Muscle layer of colon (tissue), 2 donors: Measurements from ENCODE around the gene IFNA14.
"Not testable (repeated sequence)": the region's sequence is repeated elsewhere in the genome, so short reads cannot be mapped to it uniquely, and the experiment has no call there.

Experiments
- H3K27ac ChIP-seq: one replicate; pipeline ENCODE4 v1.7.0; 2013; ENCODE audit warnings: low read depth, mild to moderate bottlenecking, low read length, moderate library complexity
- H3K27me3 ChIP-seq, 2 donors: one replicate each; pipeline ENCODE4 v1.7.0; 2013; ENCODE audit warnings: low read length in 2 of 2, mild to moderate bottlenecking in 2 of 2; ENCODE audit not compliant: insufficient read depth in 2 of 2, control insufficient read depth in 1 of 2
- H3K36me3 ChIP-seq: one replicate; pipeline ENCODE4 v1.7.0; 2013; ENCODE audit warnings: mild to moderate bottlenecking, low read length; ENCODE audit not compliant: insufficient read depth
- H3K4me1 ChIP-seq: one replicate; pipeline ENCODE4 v1.7.0; 2013; ENCODE audit warnings: mild to moderate bottlenecking, low read length; ENCODE audit not compliant: insufficient read depth
- H3K4me3 ChIP-seq, 2 donors: one replicate each; pipeline ENCODE4 v1.7.0; 2013; ENCODE audit warnings: low read length in 2 of 2, low read depth in 1 of 2, mild to moderate bottlenecking in 1 of 2, moderate library complexity in 1 of 2
- H3K9ac ChIP-seq: one replicate; pipeline ENCODE4 v1.7.0; 2013; ENCODE audit warnings: low read length
- H3K9me3 ChIP-seq: one replicate; pipeline ENCODE4 v1.7.0; 2013; ENCODE audit warnings: mild to moderate bottlenecking, low read length
- donor health status: abdominal sarcoma.
- donor health status: Adenocarcinoma of cecum.

The IFNA14 gene

DNA sequence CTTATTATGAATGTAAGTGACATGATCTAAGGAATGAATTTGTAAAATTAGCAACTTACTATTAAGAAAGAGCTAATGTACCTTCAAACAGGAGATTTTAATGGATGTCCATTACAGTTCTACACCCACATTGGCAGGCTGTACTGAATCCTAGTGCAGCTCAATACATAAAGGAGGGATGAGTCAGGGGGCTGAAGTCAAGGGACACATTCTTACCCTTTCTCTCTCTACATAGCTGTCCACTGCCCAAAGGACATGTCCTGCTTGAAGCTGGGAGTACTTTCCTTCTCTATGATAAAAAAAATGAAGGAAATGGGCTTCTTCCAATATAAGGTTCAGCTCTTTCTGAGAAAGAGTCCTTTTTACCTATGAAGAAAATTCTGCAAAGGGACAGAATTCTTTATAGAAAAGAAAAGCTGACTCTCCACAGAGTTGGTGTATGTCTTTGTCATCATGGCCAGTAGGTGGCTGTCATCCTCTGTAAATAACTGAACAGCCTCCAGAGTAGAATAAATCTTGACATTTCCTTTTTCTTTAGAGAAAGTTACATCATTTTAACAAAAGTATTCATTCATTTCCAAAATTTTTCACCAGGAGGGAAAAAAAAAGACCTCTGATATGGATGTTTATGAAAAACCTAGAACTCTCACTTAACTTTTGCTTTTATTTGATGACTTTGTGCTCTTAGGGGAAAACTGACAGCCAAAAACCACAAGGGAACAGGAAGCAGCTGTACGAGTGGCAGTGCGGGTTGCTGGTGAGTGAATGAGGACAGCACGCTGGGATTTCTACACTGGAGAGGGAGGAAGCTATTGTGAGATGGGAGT lies 13.1 kb upstream of the IFNA14 start:
- Histone ChIP-seq H3K9ac (no peak overlapping the region), H3K27ac (no peak overlapping the region), H3K9me3 (no peaks in the 10 kb centered on the region), H3K4me3 (no peak overlapping the region), H3K27me3 (no peaks in the 10 kb centered on the region), H3K4me1 (no peaks in the 10 kb centered on the region), H3K36me3 (no peaks in the 10 kb centered on the region)

DNA sequence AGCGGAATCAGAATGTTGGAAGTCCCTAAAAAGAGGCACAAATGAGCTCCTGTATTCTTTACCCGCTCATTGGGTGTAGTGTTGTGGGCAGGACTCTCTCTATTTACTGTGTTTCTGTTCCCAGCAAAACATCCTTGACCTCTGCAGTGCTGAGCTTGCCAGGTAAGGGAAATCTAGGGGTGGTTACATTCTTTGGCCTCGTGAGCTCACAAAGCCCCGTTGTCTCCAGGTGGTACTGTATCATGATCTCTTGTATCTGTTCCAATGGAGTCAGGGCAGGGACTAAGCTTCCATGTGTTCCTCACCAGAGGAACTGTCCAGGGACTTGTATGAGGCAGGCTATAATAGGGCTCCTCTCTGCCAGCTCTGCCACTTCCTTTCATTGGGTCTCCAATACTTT lies 11.8 kb upstream of the IFNA14 start:
- Histone ChIP-seq H3K9me3 (no peaks in the 10 kb centered on the region), H3K27me3 (no peaks in the 10 kb centered on the region), H3K36me3 (no peaks in the 10 kb centered on the region), H3K4me1 (no peaks in the 10 kb centered on the region), H3K27ac (no peak overlapping the region), H3K4me3 (no peak overlapping the region), H3K9ac (no peak overlapping the region)

DNA sequence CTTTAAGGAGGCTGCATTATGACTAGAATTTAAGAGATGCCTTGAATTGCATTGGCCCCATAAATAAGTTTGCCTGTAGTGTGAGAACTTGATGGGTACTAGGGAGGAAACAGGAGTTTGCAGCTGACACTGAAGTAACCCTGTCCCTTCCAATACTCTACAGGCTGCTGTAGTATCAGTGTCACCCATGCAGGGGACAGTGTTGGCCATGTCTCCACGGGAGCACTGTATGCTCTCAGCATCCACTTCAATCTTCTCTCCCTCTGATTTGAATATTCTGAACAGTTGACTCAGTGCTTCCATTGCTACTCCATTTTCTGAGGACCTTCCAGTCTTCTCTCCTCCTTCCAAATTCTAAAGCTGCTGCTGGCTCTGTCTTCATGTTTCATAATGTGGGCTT lies 11.4 kb upstream of the IFNA14 start:
- H3K36me3 ChIP-seq: no peaks in the 10 kb centered on the region
- H3K27ac ChIP-seq: no peak overlapping the region
- H3K27me3 ChIP-seq: no peaks in the 10 kb centered on the region
- H3K4me1 ChIP-seq: no peaks in the 10 kb centered on the region
- H3K4me3 ChIP-seq: no peak overlapping the region
- no peaks in the 10 kb centered on the region for H3K9me3 ChIP-seq
- H3K9ac ChIP-seq: no peak overlapping the region

DNA sequence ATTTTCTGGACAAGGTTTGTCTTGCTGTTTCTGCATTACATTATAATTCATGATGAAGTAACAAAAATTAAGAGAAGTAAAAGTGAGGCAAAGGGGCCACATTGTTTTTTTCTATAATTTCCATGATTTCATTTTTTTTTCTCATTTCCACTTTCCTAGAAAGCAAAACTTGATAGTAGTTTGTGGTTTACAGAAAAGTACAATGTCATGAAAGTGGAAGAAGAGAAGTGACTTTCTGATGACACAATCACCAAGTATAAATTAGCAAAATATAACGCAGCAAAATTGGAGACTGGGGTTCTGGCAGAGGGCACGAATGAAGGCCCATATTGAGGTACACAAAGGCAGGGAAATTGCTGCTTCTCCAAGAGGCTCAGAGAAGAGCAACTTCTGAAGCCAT lies 5.0 kb upstream of the IFNA14 start:
- H3K27ac ChIP-seq: no peak overlapping the region
- H3K4me1 ChIP-seq: no peaks in the 10 kb centered on the region
- H3K27me3 ChIP-seq: no peaks in the 10 kb centered on the region
- H3K9ac ChIP-seq: no peak overlapping the region
- H3K36me3 ChIP-seq: no peaks in the 10 kb centered on the region
- no peak overlapping the region for H3K4me3 ChIP-seq
- H3K9me3 ChIP-seq: no peaks in the 10 kb centered on the region

DNA sequence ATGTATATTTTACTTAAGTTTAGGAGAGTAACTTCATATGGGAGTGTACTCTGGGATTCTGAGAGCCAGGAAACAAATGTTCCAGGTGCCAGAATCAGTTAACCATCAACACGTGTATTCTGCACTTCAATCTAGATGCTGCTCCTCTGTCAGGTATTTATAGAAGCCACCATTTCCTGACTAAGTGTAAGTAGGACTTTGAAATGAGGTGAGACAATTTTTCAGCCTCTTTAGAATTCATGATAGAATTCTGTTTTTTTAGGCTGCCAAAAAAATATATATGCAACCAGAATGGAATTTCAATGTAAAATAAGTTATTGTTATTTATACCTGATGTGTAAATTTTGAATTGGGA lies 3.5 kb downstream of the IFNA14 start:
- not testable (repeated sequence) for H3K4me1 ChIP-seq, H3K27me3 ChIP-seq, H3K27ac ChIP-seq, H3K4me3 ChIP-seq, H3K36me3 ChIP-seq, H3K9me3 ChIP-seq, H3K9ac ChIP-seq

- not testable (repeated sequence) for H3K4me1 ChIP-seq, H3K36me3 ChIP-seq, H3K9ac ChIP-seq, H3K27me3 ChIP-seq, H3K9me3 ChIP-seq, H3K27ac ChIP-seq, H3K4me3 ChIP-seq
These were observed 4.1 kb downstream of the IFNA14 start for GRCh38 chr9:21235468-21236359.

DNA sequence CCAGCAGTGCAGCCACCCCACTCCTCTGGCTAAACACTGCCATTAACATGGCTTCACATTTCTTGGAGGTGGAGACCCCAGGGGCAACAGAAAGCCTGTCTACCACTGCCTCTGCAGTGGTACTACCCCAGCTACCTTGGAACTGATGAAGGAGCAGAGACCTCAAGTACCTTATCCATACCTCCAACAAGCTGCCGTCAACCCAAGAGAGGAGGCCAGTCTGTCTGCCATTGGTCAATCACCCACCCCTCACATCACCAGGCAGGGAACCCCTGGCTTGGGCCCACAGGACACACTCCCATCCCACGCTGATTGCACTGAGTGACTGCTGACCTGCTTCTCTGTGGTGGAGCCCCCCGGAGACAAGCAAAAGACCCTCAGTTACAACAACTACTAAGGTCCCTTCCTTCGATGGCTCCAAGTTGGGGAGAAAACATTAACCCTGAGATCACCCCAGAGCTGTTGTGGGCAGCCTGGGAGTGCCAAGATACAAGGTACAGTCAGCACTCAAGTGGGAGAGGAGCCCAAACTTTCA lies 5.6 kb downstream of the IFNA14 start:
- Histone ChIP-seq H3K4me3 (no peak overlapping the region), H3K27ac (no peak overlapping the region), H3K27me3 (no peaks in the 10 kb centered on the region), H3K9me3 (no peaks in the 10 kb centered on the region), H3K9ac (no peak overlapping the region), H3K4me1 (no peaks in the 10 kb centered on the region), H3K36me3 (no peaks in the 10 kb centered on the region)

DNA sequence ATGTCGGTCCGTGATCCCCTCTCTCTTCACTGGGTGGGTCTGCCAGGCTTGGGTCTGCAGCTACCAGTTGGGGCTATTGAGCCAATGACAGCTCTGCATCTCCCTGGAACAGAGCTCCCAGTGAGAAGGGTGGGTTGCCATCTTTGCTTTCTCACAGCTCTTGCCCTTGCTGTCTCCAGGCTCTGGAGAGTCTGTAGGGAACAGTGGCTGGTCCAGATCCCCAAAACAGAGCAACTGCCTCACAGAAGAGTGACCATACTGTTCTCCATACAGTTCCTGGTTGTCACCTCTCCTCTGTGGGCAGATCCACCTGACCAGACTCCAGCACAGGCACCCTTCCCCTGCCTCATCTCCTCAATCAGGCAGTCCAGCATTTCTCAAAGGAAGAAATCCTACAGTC lies 6.5 kb downstream of the IFNA14 start:
- H3K9ac ChIP-seq: no peak overlapping the region
- H3K27me3 ChIP-seq: no peaks in the 10 kb centered on the region
- H3K4me1 ChIP-seq: no peaks in the 10 kb centered on the region
- H3K36me3 ChIP-seq: no peaks in the 10 kb centered on the region
- H3K27ac ChIP-seq: no peak overlapping the region
- H3K4me3 ChIP-seq: no peak overlapping the region
- H3K9me3 ChIP-seq: no peaks in the 10 kb centered on the region

DNA sequence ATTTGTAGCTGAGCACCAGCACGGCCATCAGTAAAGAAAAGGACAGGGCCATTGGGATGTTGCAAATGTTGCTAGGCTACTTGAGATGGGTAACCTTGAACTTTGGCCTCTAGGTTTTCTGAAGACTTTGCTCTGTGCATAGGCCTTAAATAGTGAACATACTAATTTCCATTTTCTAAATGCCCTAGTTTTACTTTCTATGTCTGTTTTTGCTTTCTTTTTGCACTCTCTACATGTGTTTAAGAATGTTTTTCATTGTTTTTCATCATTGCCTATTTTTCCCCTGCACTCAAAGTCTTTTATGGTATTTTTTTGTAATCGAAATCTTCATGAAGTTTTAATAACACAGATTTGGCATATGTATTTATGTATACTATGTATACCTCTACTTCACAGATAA lies 11.7 kb downstream of the IFNA14 start, which contains the start of gene IFNA17:
TSS of gene IFNA17 (minus strand) at position 101 of the 400 bp plus-strand sequence. CDS start at position 52, 49 bp downstream.
- Histone ChIP-seq H3K9ac (no peak within 1 kb of the TSS), H3K27ac (no peak within 1 kb of the TSS), H3K9me3 (no peaks in the 10 kb centered on the region), H3K36me3 (no peaks in the 10 kb centered on the region), H3K27me3 (no peaks in the 10 kb centered on the region), H3K4me3 (no peak within 1 kb of the TSS), H3K4me1 (no peaks in the 10 kb centered on the region)

DNA sequence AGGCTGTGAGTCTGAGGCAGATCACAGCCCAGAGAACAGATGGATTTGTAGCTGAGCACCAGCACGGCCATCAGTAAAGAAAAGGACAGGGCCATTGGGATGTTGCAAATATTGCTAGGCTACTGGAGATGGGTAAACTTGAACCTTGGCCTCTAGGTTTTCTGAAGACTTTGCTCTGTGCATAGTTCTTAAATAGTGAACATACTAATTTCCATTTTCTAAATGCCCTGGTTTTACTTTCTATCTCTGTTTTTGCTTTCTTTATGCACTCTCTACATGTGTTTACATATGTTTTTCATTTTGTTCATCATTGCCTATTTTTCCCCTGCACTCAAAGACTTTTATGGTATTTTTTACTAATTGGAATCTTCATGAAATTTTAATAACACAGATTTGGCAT lies 22.6 kb downstream of the IFNA14 start, which contains the start of gene IFNA16:
TSS of gene IFNA16 (minus strand) at position 101 of the 400 bp plus-strand sequence. CDS start at position 95, 6 bp downstream.
- H3K27ac ChIP-seq, H3K27me3 ChIP-seq, H3K9me3 ChIP-seq, H3K4me3 ChIP-seq, H3K9ac ChIP-seq, H3K36me3 ChIP-seq, H3K4me1 ChIP-seq: not testable (repeated sequence)

GRCh38 chr9:21213411-21214326 lies 26.1 kb downstream of the IFNA14 start:
- H3K9me3 ChIP-seq, H3K27ac ChIP-seq, H3K4me3 ChIP-seq, H3K36me3 ChIP-seq, H3K9ac ChIP-seq, H3K27me3 ChIP-seq, H3K4me1 ChIP-seq: not testable (repeated sequence)
